K562 (cell line): ENCODE results near the gene SCFD2. TPM values are rescaled to one million over a fixed set of nuclear protein-coding genes. Genes with fewer than 3 reads are reported as not detected.

ENCODE experiments used
- ATAC-seq: fragments of 200-7000 bp; cut with Tn5 transposase; 3 replicates; pipeline ENCODE4 v1.9.1; 2020; ENCODE audit warnings: moderate library complexity
- BruUV-seq: library from RNA; stranded (reverse); fragments of 400-500 nt; replicated peaks from 2 replicates; lab custom pipeline; 2021; lab: Mats Ljungman, UMichigan
- CTCF ChIA-PET: fragments of 300-600 bp; formaldehyde crosslinking; extraction: SDS; loops from one replicate; lab custom pipeline; 2021; ENCODE audit warnings: low intra/inter-chr PET ratio; lab: Yijun Ruan, JAX
- POLR2A ChIA-PET: fragments of 300-600, 350-650 bp; sonication (Branson Sonifier 250); formaldehyde crosslinking; extraction: SDS; loops from one replicate; lab custom pipeline; 2021; ENCODE audit warnings: antibody characterized with exemption, inconsistent platforms; lab: Yijun Ruan, JAX
- DNase-seq, 4 experiments: peaks; one replicate each; pipeline versions ENCODE4 v3.0.0 to v3.0.0-alpha.2; 2011 to 2018; ENCODE audit warnings: low spot score in 3 of 4, mixed read lengths in 3 of 4; ENCODE audit errors: extremely low read depth in 1 of 4
- FAIRE-seq: peaks from 2 replicates; lab custom pipeline; 2011; peaks lifted over from hg19 to GRCh38; lab: Jason Lieb, UNC
- H2AFZ ChIP-seq: 2 replicates; pipeline ENCODE4 v1.6.0; 2011; ENCODE audit warnings: low read depth, low read length, control low read depth, inconsistent platforms
- H3K27ac ChIP-seq: fragments of 200-600 bp; 3 replicates; pipeline ENCODE4 v1.8.0; 2011; ENCODE audit warnings: low read depth, mild to moderate bottlenecking, control low read depth, inconsistent platforms, low read length, moderate library complexity, mixed read lengths; ENCODE audit errors: extremely low read depth
- H3K27me3 ChIP-seq, 2 experiments: fragments of 300-600 bp in 1 of 2; 2 replicates in 1 of 2; 3 replicates in 1 of 2; pipeline versions ENCODE4 v1.6.0 to v1.8.0; 2011; ENCODE audit warnings: inconsistent platforms in 2 of 2, low read length in 2 of 2, mild to moderate bottlenecking in 1 of 2, mixed read lengths in 1 of 2, moderate library complexity in 1 of 2; ENCODE audit not compliant: control insufficient read depth in 2 of 2, insufficient read depth in 2 of 2
- H3K36me3 ChIP-seq: fragments of 300-600 bp; 3 replicates; pipeline ENCODE4 v1.8.0; 2011; ENCODE audit warnings: mild to moderate bottlenecking, low read length, inconsistent platforms; ENCODE audit not compliant: control insufficient read depth, insufficient read depth
- H3K4me1 ChIP-seq, 2 experiments: fragments of 200-600 bp in 1 of 2; replicated peaks in 1 of 2; 2 replicates in 1 of 2; 3 replicates in 1 of 2; pipeline versions ENCODE4 v1.5.1 to v1.8.0; 2011; ENCODE audit warnings: inconsistent platforms in 2 of 2, low read length in 2 of 2, mild to moderate bottlenecking in 1 of 2, mixed read lengths in 1 of 2, moderate library complexity in 1 of 2; ENCODE audit not compliant: control insufficient read depth in 2 of 2, insufficient read depth in 2 of 2
- H3K4me2 ChIP-seq: 2 replicates; pipeline ENCODE4 v1.6.1; 2011; ENCODE audit warnings: low read length, control low read depth, inconsistent platforms, mixed read lengths; ENCODE audit not compliant: insufficient read depth
- H3K4me3 ChIP-seq: fragments of 200-600 bp; sonication (generic), shearing (Covaris generic); 2 replicates; pipeline ENCODE4 v1.5.1; 2016; ENCODE audit warnings: control low read depth, inconsistent platforms
- H3K79me2 ChIP-seq: fragments of 200-600 bp; 3 replicates; pipeline ENCODE4 v1.8.0; 2011; ENCODE audit warnings: low read length, inconsistent platforms; ENCODE audit not compliant: control insufficient read depth, insufficient read depth
- H3K9ac ChIP-seq, 2 experiments: 2 replicates each; pipeline versions ENCODE4 v1.6.0 to v1.6.1; 2011; ENCODE audit warnings: low read depth in 2 of 2, low read length in 2 of 2, control low read depth in 1 of 2, inconsistent platforms in 1 of 2, mild to moderate bottlenecking in 1 of 2, mixed read lengths in 1 of 2; ENCODE audit not compliant: insufficient read depth in 1 of 2
- H3K9me1 ChIP-seq: one replicate; pipeline ENCODE4 v1.6.0; 2011; ENCODE audit warnings: inconsistent platforms, mild to moderate bottlenecking, low read length, moderate library complexity; ENCODE audit not compliant: control insufficient read depth, insufficient read depth
- H3K9me3 ChIP-seq: replicated peaks from 2 replicates; pipeline ENCODE4 v1.5.1; 2011; ENCODE audit warnings: low read depth, low read length, inconsistent platforms; ENCODE audit not compliant: control insufficient read depth, insufficient read depth
- H4K20me1 ChIP-seq: replicated peaks from 2 replicates; pipeline ENCODE4 v1.6.1; 2011; ENCODE audit warnings: low read length, inconsistent platforms, mixed read lengths; ENCODE audit not compliant: control insufficient read depth, insufficient read depth
- ARID3B ChIP-seq: fragments of 250-450 bp; sonication (Bioruptor Pico); IDR thresholded peaks from 2 replicates; pipeline ENCODE4 v1.4.0; 2020; ENCODE audit warnings: borderline replicate concordance
- BRF1 ChIP-seq: IDR thresholded peaks from 3 replicates; pipeline ENCODE4 v1.6.1; 2011; ENCODE audit warnings: borderline replicate concordance, mild to moderate bottlenecking; ENCODE audit not compliant: insufficient read length; ENCODE audit errors: extremely low read depth
- CTBP1 ChIP-seq: fragments of 450-650 bp; IDR thresholded peaks from 2 replicates; pipeline ENCODE4 v1.6.1; 2016; ENCODE audit warnings: borderline replicate concordance
- FOXJ2 ChIP-seq: fragments of 200-800 bp; sonication (Bioruptor generic); IDR thresholded peaks from 2 replicates; pipeline ENCODE4 v1.6.1; 2016; ENCODE audit warnings: missing genetic modification characterization, missing compliant biosample characterization
- HDAC1 ChIP-seq, 2 experiments: fragments of 450-650 bp; IDR thresholded peaks; 2 replicates each; pipeline ENCODE4 v1.6.1; 2016 to 2017; ENCODE audit warnings: inconsistent platforms in 1 of 2, mild to moderate bottlenecking in 1 of 2, moderate library complexity in 1 of 2
- HNRNPLL ChIP-seq: fragments of 200-400 bp; formaldehyde crosslinking; IDR thresholded peaks from 2 replicates; pipeline ENCODE4 v1.6.1; 2017; ENCODE audit warnings: low read length, low read depth, mild to moderate bottlenecking; ENCODE audit not compliant: poor library complexity, severe bottlenecking
- RBM34 ChIP-seq: fragments of 200-400 bp; formaldehyde crosslinking; IDR thresholded peaks from 2 replicates; pipeline ENCODE4 v1.6.1; 2018; ENCODE audit warnings: low read length, borderline replicate concordance; ENCODE audit not compliant: insufficient read depth
- SP1 ChIP-seq: sonication (generic); formaldehyde crosslinking; IDR thresholded peaks from 2 replicates; pipeline ENCODE4 v1.8.1; 2022; ENCODE audit warnings: mild to moderate bottlenecking, missing genetic modification reagents
- SREBF2 ChIP-seq: sonication (generic); formaldehyde crosslinking; IDR thresholded peaks from 2 replicates; pipeline ENCODE4 v1.4.0; 2020; ENCODE audit warnings: mild to moderate bottlenecking, missing genetic modification reagents
- TAL1 ChIP-seq: fragments of 450-650 bp; IDR thresholded peaks from 2 replicates; pipeline ENCODE4 v1.6.1; 2016; ENCODE audit warnings: mild to moderate bottlenecking
- TOE1 ChIP-seq, 2 experiments: fragments of 450-650 bp in 1 of 2; sonication (generic) in 1 of 2; formaldehyde crosslinking in 1 of 2; IDR thresholded peaks; 2 replicates each; pipeline versions ENCODE4 v1.7.1 to v1.8.0; 2016 to 2022; ENCODE audit warnings: borderline replicate concordance in 2 of 2, mild to moderate bottlenecking in 2 of 2, antibody characterized with exemption in 1 of 2, inconsistent platforms in 1 of 2, low read depth in 1 of 2, missing genetic modification reagents in 1 of 2, moderate library complexity in 1 of 2
- USF2 ChIP-seq: sonication (generic); formaldehyde crosslinking; IDR thresholded peaks from 2 replicates; pipeline ENCODE4 v1.5.0; 2020; ENCODE audit warnings: missing genetic modification reagents
- ZBTB17 ChIP-seq: fragments of 450-650 bp; formaldehyde crosslinking; IDR thresholded peaks from 2 replicates; pipeline ENCODE4 v1.4.0; 2020; ENCODE audit warnings: mild to moderate bottlenecking
- ZFX ChIP-seq: sonication (generic); formaldehyde crosslinking; IDR thresholded peaks from 2 replicates; pipeline ENCODE4 v1.8.0; 2022; ENCODE audit warnings: mild to moderate bottlenecking, missing genetic modification reagents, moderate library complexity
- ZNF140 ChIP-seq: fragments of 250-450 bp; sonication (Bioruptor Pico); IDR thresholded peaks from 2 replicates; pipeline ENCODE4 v1.8.0; 2021; ENCODE audit warnings: moderate library complexity, mild to moderate bottlenecking, inconsistent platforms
- ZNF3 ChIP-seq: fragments of 250-450 bp; sonication (Bioruptor Pico); IDR thresholded peaks from 2 replicates; pipeline ENCODE4 v1.5.0; 2021; ENCODE audit warnings: mild to moderate bottlenecking, moderate library complexity
- ZNF586 ChIP-seq: fragments of 450-650 bp; formaldehyde crosslinking; conservative IDR thresholded peaks from 2 replicates; pipeline ENCODE4 v1.4.0; 2020; ENCODE audit warnings: mild to moderate bottlenecking, moderate library complexity
- ZNF696 ChIP-seq: fragments of 250-450 bp; sonication (Bioruptor Pico); conservative IDR thresholded peaks from 2 replicates; pipeline ENCODE4 v1.4.0; 2020; ENCODE audit warnings: mild to moderate bottlenecking, moderate library complexity
- ZNF830 ChIP-seq: fragments of 250-450 bp; sonication (Bioruptor Pico); IDR thresholded peaks from 2 replicates; pipeline ENCODE4 v1.5.0; 2021; ENCODE audit warnings: mild to moderate bottlenecking
- WGBS: fragments of 100-300 bp; shearing (Covaris generic); methylation state at CpG from one replicate; pipeline ENCODE4 v1.1.6; 2016; ENCODE audit warnings: low coverage, mixed read lengths; ENCODE audit not compliant: insufficient coverage; ENCODE audit errors: missing lambda C conversion rate; 5-methylcytosine and 5-hydroxymethylcytosine counted together
- in situ Hi-C: fragments of 300-500 bp; cut with MboI; formaldehyde crosslinking; loops from 4 replicates; pipeline ENCODE4 v1.15.0; 2018; ENCODE audit warnings: inconsistent platforms, mixed read lengths
- intact Hi-C: fragments of 100-400 bp; cut with micrococcal nuclease; formaldehyde crosslinking; loops from 2 replicates; pipeline ENCODE4 v1.14.2; 2022
- polyA plus RNA-seq, 8 experiments: library from polyadenylated mRNA; depleted of rRNA in 4 of 8; stranded (reverse) in 5 of 8; unstranded in 3 of 8; fragments of >200 nt; fragmentation: Nextera tagmentation in 2 of 8; fragmentation: Illumina TruSeq in 1 of 8; extraction: Ambion mirVana in 2 of 8; extraction: Trizol in 1 of 8; gene quantifications; 2 replicates each; pipeline versions ENCODE4 v1.2.1 to v1.2.3, GENCODE V29; 2011 to 2014; ENCODE audit warnings: inconsistent platforms in 1 of 8, missing spikeins in 1 of 8
- total RNA-seq, 7 experiments: library from RNA; depleted of rRNA in 6 of 7; stranded (reverse); fragments of >200 nt in 6 of 7; fragmentation: Illumina TruSeq in 2 of 7; extraction: Trizol in 2 of 7; gene quantifications; 2 replicates each; pipeline versions ENCODE4 v1.2.1 to v1.2.3, GENCODE V29; 2011 to 2021; ENCODE audit warnings: low replicate concordance in 1 of 7
- TF ChIP-seq, protein P1 (sequence below): sonication (generic); formaldehyde crosslinking; IDR thresholded peaks from 2 replicates; pipeline ENCODE4 v1.8.0; 2022; ENCODE audit warnings: mild to moderate bottlenecking, missing genetic modification reagents

The SCFD2 gene
- total and polyA plus RNA-seq, 9 of the 15 experiments (the other 6 are each of a cell fraction or from before 2014, with no cell fraction given) = 5.7 to 30.3 (median 22.8) TPM

DNA sequence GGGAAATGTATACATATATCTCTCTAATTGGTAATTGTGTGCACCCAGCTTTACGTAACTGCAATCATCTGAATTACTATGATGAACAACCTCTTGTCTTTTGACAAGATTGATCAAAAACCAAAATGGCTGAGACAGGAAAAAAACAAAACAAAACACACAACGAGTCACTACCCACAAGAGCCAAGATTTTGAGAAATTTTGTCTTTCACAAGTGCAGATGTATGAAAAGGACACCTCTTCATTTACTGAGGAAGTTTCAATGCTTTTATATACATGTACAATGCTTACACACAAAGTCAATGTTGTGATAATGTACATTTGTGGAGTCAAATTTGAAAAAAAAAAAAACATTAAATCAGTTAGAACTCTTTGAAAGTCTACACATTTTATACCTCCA, 224.6 kb downstream of the SCFD2 start:
- ChIA-PET CTCF (no interaction called here), POLR2A (no interaction called here)
- H3K9me3 ChIP-seq = no peaks in the 10 kb centered on the region
- peaks cover 14% of the 10 kb centered on the region; the same call in 1 of the 3 replicates for H3K36me3 ChIP-seq
- H2AFZ ChIP-seq = no peak overlapping the region
- in situ Hi-C loops (no loop called here), intact Hi-C loops (no loop called here)
- TF ChIP-seq ARID3B (no peak), BRF1 (no peak), CTBP1 (no peak), HNRNPLL (no peak), ZNF696 (CRISPR knock-in tag) (no peak), SP1 (CRISPR knock-in tag) (no peak), ZFX (CRISPR knock-in tag) (no peak), TOE1 (IDR thresholded peaks at IDR 0.05; ENCODE audit: borderline replicate concordance) (no peak), TOE1 (CRISPR knock-in tag; IDR thresholded peaks at IDR 0.05; ENCODE audit: borderline replicate concordance, low read depth) (no peak), ZBTB17 (CRISPR knock-in tag) (no peak), RBM34 (no peak), SREBF2 (CRISPR knock-in tag) (no peak), ZNF830 (CRISPR knock-in tag) (no peak), FOXJ2 (tag) (no peak), USF2 (no peak), TAL1 (no peak), ZNF140 (CRISPR knock-in tag) (no peak), ZNF586 (CRISPR knock-in tag) (no peak), HDAC1 (IDR thresholded peaks at IDR 0.05) (no peak), ZNF3 (CRISPR knock-in tag) (no peak)
- TF ChIP-seq, protein P1, sequence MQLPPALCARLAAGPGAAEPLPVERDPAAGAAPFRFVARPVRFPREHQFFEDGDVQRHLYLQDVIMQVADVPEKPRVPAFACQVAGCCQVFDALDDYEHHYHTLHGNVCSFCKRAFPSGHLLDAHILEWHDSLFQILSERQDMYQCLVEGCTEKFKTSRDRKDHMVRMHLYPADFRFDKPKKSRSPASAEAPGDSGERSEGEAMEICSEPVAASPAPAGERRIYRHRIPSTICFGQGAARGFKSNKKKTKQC (CRISPR knock-in tag) = no peak
- DNase-seq (no peak), ATAC-seq (no peak), FAIRE-seq (peak; percentile 63)
- no TSS peak for BruUV-seq
- no peaks in the 10 kb centered on the region for H3K4me1 ChIP-seq
- 58% methylated on average over 2 of the region's 2 CpGs for WGBS
- no peak overlapping the region for H3K4me2 ChIP-seq
- H3K27ac ChIP-seq = no peak overlapping the region
- no peak overlapping the region for H3K4me3 ChIP-seq
- H3K9ac ChIP-seq = no peak overlapping the region
- H3K79me2 ChIP-seq = no peaks in the 10 kb centered on the region
- no peaks in the 10 kb centered on the region for H3K9me1 ChIP-seq
- no peaks in the 10 kb centered on the region for H4K20me1 ChIP-seq
- no peaks in the 10 kb centered on the region for H3K27me3 ChIP-seq
